Measurements from ENCODE around the gene PTGIS.
A peak's percentile ranks its signal among the peaks of the same experiment; 100 is the strongest.
"Not testable (repeated sequence)": the region's sequence is repeated elsewhere in the genome, so short reads cannot be mapped to it uniquely, and the experiment has no call there.

PTGIS gene

DNA sequence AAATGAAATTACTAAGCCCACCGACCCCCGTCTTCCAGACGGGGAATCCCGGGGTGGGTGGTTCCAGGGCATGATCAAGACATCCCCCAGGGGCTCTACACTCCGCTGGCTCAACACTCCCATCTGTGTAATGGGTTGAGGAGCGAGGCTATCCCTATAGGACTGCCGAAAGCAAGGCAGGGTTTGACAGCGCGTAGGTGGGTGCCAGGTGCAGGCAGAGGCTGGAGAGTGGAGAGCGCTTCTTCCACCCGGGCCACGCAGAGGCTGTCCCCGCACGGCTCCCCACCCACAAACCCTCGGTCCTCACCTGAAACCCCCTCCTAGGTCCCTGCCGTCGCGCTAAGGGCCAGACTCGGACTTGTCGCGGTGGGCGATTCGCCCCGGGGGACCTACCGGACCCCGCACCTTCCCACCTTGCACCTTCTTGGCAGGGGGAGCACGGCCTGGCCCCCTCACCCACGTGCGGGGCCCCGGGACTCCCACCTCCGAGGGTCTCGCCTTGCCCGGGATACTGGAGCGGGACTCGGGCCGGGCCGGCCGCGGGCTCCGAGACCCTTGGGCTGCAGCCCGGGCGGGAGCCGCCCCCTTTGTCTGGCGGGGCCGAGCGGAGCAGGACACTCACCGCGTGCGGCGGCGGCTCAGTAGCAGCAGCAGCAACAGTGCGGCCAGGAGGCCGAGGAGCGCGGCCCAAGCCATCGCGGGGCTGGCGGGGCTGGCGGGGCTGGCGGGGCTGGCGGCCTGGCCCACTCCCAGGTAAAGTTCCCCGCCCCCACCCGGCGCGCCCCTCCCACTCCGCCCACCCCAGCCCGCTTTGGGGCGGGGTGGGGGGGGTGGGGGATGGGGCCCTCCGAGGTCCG is at the start of gene PTGIS:
Gene PTGIS (minus strand): TSS at position 717 of the 857 bp plus-strand sequence. CDS start 21 bp downstream, at position 696.
- DNase-seq (ENCODE audit: low read depth) = no peak

DNA sequence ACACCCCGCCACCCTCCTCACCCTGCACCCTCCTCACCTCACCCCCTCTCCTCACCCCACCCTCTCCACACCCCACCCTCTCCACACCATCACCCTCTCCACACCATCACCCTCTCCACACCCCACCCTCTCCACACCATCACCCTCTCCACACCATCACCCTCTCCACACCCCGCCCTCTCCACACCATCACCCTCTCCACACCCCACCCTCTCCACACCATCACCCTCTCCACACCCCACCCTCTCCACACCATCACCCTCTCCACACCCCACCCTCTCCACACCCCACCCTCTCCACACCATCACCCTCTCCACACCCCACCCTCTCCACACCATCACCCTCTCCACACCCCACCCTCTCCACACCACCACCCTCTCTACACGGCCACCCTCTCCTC is 49.5 kb upstream of the PTGIS start:
- DNase-seq (ENCODE audit: low read depth) = not testable (repeated sequence)

DNA sequence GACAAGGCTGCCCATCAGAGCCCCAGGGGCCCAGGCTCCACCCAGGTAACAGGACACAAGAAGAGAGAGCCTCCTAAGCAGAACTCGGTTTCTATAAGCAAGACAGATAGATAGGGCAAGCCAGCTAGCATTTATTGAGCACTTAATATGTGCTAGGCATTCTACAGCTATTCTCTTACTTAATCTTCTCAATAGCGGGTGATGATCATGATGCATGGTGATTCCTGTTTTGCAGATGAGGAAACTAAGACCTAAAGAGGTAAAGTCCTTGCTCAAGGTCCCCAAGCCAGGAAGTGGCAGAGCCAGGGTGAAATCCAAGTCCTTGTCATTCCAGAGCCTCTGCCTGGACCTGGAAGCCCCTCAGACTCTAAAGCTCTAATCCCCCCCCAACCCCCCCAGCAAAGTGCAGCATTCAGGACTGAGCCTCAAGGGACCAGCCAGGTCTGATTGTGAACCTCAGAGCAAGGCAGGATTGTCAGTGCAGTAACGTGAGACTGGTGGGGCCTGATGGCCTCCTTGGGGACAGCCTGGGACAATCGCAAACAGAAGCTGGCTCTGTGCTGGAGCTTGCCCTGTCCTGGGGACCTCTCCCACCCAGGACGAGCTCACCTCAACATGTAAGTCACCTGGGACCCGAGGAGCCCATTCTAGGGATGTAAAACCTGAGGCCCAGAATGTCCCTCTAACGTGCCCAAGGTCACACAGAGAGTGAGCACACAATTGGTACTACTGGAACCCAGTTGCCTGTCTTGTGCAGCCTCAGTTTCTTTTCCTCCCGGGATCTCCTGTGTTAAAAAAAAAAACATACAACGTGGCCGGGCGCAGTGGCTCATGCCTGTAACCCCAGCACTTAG is 48.4 kb upstream of the PTGIS start:
- no peak for DNase-seq (ENCODE audit: low read depth)

DNA sequence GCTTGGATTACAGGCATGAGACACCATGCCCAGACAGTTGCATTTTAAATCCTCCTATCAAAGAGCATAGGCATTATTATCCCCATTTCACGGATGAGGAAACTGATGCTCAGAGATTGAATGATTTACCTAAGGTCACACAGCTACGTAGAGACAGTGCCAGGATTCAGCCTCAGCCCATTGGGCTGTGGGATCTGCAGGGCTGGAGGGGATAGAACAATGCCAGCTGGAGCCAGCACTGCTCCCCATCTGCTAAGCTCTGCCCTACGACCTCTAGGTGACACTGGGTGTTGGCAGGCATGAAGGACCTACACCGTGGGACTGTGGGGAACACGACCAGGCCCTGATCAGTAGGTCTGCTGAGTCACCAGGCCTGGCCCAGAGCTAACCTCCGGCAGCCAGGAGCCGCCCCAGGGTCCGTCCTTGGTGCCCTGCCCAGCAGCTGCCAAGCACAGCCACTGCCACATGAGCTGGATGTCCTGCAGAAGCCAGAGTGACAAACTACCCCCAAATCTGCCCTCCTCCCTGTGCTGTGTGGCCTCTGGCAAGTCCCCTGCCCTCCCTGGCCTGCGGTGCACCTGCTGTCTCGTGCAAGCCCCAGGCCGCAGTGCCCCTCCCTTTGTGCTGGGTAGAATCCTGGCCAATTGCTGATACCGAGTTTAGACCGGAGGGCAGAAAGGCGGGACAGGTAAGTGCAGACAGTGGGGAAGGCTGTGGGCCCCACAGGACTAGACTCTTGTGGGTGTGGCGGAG is 47.6 kb upstream of the PTGIS start:
- no peak for DNase-seq (ENCODE audit: low read depth)

DNA sequence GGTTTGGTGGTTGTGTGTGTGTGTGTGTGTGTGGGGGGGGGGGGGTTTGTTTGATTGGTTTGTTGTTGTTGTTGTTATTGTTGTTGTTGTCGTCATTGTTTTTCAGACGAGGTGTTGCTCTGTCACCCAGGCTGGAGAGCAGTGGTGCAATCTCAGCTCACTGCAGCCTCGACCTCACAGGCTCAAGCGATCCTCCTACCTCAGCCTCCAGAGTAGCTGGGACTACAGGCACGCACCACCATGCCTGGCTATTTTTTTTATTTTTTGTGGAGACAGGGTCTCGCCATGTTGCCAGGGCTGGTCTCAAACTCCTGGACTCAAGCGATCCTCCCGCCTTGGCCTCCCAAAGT is 47.1 kb upstream of the PTGIS start:
- not testable (repeated sequence) for DNase-seq (ENCODE audit: low read depth)

DNA sequence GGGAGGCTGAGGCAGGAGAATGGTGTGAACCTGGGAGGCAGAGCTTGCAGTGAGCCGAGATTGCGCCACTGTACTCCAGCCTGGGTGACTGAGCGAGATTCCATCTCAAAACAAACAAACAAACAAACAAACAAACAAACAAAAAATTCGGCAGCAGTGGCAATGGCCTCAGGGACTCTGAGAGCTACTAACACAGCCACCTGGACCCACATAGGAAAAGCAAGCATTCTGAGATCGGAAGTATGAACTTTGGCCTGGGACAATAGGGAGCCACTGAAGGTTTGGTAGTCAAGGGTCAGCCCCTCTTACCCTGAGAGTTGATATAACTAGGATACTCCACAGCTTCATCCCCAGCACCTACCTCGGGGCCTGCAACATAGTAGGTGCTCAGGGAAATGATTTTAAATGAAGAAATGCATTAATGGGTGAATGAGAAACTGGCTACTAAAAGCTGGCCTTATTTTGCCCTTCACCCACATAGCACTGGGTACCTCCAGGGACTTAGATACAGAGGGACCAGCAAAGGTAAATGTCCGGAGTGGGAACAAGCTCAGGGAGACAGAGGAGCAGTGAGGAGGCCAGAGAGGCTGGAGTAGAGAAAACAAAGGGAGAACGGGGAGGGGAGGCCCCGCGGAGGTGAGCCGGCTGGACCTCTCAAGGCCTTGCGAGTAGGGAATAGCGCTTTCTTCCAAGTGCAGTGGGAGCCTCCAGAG is 46.6 kb upstream of the PTGIS start:
- no peak for DNase-seq (ENCODE audit: low read depth)

DNA sequence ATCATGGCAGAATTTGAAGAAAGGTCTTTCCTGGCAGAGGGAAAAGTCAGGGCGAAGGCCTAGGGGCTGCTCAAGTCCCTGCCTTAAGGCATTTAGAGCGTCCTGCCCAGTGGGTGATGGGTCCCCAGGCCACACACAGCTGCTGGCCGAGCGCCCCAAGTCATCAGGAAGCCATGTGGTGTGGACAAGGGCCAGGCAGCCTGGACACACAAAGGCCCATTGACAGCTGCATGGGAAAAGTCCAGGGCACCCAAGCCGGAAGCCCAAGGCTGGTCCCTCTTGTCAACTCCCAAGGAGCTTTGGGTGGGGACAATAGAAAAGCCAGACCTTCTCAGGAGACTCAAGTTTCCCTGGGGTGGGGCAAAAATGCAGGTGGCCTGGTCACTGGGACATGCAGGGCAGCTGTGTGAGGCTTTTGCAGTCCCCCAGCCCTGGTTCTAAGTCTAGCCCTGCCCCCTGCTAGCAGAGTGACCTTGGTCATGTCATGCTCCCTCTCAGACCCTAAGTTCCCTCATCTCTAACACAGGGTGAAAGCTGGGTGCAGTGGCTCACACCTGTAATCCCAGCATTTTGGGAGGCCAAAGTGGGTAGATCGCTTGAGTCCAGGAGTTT is 44.3 kb upstream of the PTGIS start:
- DNase-seq (ENCODE audit: low read depth) = no peak

DNA sequence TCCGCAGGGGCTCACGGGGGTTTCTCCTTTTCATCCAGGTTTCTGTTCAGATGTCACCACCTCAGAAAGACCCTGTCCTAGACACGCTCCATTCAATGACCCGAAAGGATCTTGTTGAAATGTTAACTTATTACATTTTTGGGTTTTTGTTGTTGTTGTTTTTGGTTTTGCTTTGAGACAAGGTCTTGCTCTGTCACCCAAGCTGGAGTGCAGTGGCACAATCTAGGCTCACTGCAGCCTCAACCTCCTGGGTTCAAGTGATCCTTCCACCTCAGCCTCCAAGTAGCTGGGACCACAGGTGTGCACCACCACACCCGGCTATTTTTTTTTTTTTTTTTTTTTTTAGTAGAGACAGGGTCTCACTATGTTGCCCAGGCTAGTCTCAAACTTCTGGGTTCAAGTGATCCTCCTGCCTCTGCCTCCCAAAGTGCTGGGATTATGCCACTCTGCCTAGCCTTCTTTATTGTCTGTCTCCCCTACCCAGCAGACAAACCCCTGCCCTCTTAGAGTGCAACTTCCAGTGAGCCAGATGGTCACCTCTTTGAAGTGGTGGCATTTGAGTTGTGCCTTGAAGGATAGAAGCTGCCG is 43.7 kb upstream of the PTGIS start:
- DNase-seq (ENCODE audit: low read depth) = not testable (repeated sequence)

DNA sequence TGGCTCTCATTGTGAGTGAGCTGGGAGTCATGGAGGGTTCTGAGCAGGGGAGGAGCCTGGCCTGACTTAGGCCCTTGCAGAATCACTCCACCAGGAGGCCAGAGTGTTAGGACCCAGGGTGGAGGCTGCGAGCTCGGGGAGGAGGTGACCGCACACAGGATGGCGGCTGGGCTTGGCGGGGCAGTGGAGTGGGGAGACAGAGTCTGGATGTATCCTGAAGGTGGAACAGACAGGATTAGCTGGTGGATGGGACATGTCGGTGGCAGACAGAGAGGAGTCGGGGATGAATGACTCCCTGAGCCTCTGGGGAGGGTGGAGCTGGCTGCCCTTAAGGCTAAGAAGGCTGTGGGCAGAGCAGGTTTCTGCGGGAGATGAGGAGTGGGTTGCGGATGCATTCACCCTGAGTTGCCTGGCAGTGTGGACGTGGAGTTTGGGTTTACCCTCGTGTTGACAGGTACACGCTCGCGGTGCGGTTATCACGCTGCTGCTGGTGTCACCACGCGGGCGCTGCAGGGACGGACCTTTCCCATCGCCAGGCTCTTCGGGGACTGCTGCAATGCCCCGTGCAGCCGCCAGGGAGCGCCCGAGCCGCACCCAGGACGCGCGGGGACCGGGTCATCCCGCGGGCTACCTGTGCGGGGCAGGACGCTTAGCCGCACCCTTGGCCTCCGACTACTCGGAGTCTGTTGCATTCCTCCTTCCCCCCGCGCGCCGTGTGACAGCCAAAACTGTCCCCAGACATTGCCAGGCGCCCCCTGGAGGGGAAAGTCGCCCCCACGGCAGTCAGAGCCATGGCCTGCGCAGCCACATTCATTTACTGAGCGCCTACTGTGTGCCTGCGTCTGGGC is 43.0 kb upstream of the PTGIS start:
- peak; percentile 63 for DNase-seq (ENCODE audit: low read depth)

DNA sequence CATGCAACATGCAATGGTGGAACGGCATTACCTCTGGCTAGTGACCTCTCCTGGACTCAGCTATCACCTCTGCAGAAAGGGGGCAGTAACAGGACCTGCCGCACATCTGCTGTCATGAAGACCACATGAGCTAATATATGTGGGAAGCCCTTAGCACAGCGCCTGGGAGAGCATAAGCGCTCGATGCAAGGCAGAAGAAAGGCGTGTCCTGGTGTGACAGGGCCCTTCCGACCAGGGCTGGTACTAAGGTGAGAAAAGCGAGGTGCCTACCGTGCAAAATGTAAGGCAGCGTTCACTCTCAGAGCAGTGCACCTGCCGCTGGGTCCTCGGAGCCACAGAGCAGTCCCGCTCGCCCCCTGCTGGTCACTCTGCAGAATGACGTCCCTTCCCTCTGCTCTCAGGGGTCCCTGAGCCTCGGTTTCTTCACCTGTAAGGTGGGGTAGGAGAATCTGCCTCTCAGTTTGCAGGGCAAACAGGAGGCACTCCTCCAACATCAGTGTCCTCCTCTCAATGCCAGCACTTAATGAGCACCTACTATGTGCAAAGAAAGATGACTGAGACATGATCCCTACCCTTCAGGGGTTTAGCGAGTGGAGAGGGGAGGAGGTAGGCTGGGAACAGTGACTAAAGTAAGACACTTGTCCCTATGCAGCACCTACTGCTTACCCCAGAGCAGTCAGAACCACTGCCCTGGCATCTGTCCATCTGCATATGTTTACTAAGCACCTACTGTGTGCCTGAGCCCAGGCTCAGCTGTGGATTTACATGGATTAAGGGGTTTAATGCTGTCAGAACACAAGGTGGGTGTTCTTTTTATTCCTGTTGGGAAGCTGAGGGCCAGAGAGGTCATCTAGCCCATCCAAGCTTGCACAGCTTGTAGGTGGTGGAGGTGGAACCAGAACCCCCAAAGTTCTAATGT is 41.1 kb upstream of the PTGIS start:
- DNase-seq (ENCODE audit: low read depth) = peak; percentile 75

DNA sequence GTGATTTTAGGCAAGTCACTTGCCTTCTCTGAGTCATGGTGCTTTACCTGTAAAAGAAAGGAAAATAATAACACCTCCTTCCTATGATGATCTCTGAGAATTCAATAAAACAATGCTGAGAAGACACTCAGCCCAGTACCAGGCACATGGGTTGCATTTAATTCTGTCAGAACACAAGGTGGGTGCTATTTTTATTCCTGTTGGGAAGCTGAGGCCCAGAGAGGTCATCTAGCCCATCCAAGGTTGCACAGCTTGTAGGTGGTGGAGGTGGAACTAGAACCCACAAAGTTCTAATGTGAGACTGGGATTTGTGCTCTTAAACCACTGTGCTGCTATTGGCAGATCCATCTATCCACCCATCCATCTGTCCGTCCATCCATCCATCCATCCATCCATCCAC is 39.6 kb upstream of the PTGIS start:
- no peak for DNase-seq (ENCODE audit: low read depth)

DNA sequence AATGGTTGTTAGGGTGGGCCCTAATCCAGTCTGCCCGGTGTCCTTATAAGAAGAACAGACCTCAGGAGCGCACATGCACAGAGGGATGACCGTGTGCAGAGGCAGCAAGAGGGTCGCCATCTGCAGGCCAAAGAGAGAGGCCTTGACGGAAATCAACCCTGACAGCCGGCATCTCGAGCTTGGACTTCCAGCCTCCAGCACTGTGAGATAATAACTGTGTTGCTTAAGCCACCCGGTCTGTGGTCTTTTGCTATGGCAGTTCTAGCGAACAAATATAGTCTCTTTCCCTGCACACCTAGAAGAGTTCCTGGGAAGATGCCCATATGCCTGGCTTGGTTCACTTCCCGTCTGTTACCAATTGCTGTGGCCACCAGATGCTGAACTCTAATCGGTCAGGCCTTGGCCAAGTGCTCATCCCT is 35.3 kb upstream of the PTGIS start:
- DNase-seq (ENCODE audit: low read depth) = no peak

DNA sequence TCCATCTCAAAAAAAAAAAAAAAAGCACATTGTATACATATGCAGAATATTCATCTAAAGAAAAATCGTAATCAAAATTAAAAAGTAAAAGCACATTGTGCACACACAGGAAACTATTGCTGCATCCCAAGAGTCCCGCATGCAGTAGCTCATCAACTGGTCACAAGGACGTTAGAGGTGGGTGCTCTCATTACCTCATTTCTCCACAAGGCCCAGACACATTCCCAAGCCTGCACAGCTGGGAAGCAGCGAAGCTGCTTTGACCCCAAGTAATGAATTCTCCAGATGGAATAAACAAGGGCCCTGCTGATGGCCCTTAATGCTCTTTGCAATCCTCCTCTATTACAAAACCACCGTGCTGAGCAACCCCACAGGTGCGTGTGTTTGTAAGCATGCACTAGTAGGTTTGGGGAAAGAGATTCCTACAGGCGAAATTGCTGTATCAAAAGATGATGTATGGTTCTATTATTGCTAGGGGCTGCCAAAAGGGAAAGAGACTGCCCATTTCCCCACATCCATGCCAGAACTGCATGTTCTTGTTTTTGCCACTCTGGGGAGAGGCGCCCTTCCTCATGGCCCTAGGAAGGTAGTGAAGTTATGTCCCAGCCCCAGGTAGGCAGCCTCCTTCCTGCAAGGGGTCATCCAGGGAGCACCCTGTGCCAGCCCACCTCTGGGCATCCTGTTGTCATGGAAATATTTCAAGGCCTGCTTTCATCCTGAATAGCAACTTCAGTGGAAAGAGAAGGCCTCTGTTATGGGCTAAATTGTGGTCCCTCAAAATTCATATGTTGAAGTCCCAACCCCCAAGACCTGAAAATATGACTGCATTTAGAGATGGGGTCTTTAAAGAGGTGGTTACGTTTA is 34.6 kb upstream of the PTGIS start:
- DNase-seq (ENCODE audit: low read depth) = no peak

DNA sequence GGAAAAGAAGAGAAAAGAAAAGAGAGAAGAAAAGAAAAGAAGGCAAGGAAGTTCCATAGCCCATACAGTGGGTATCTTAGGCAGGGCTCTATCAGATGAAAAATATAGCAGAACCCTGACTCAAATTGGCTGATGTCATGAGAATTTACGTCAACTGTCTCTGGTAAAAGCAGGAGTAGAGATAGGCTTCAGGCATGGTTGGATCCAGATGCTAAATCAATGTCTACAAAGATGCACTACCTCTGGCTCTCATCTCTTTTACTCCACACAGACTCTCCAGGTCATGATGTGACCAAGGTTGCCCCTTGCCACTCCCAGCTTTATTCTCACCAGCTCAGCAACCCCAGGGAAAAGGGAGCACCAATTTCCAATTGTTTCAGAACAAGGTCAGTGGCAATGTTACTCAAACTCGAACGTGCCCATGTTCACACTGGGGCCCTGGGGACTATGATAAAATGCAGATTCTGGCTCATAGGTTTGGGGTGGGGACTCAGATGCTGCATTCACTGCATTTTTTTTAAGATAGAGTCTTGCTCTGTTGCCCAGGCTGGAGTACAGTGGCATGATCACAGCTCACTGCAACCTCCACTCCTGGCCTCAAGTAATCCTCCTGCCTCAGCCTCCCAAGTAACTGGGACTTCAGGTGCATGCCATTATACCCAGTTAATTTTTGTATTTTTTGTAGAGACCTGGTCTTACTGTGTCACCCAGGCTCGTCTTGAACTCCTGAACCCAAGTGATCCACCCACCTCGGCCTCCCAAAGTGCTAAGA is 33.4 kb upstream of the PTGIS start:
- no peak for DNase-seq (ENCODE audit: low read depth)

DNA sequence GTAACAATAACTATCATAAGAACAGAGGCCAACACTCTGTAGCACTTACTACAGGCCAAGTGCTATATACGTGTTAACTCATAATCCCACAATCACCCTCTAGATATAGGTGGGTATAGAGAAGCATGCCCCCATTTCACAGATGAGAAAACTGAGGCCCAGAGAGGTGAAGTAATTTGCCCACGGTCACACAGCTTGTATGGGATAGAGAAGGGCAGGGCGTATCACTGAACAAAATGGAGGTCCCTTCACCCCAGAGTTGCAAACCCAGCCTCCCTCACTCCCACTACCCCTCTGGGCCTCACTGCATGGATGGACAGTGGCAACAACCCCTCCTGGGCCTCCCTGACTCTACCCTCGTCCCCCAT is 31.8 kb upstream of the PTGIS start:
- no peak for DNase-seq (ENCODE audit: low read depth)

DNA sequence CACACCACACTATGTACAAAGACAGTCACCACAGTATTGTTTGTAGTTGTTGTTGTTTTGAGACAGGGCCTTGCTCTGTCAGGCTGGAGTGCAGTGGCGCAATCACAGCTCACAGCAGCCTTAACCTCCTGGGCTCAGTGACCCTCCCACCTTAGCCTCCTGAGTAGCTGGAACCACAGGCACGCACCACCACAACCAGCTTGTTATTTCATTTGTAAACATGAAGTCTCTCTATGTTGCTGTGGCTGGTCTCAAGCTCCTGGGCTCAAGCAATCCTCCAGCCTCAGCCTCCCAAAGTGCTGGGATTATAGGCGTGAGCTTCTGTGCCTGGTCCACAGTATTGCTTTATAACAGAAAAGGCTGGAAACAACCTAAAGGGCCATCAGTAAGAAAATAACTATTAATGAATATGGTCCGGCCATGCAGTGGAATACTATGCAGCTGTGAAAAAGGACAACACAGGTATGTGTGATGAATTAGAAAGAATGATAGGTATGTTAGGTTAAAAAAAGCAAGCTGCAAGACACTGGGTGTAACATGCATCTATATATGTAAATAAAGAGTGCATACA is 30.0 kb upstream of the PTGIS start:
- no peak for DNase-seq (ENCODE audit: low read depth)

All from activated gamma-delta T cell treated with anti-CD3 and anti-CD28 coated beads, Interleukin-2, amount 50 U/mL, for 16 hours (primary cell).